OCI-LY3 (cell line): ENCODE measurements around the gene FNBP1L.

Source experiments
- H2AFZ ChIP-seq: fragments of 200-600, 300-600 bp; shearing (Covaris generic); 2 replicates; pipeline ENCODE4 v1.6.0; 2014; ENCODE audit warnings: antibody characterized with exemption, low read depth, low read length
- H3K27ac ChIP-seq: fragments of 200-600, 300-600 bp; sonication (generic); 2 replicates; pipeline ENCODE4 v1.5.1; 2014; ENCODE audit warnings: mild to moderate bottlenecking, low read length, moderate library complexity, mixed read lengths
- H3K27me3 ChIP-seq: fragments of 200-600, 300-600 bp; sonication (generic); 2 replicates; pipeline ENCODE4 v1.6.1; 2014; ENCODE audit warnings: low read depth, low read length, mixed read lengths
- H3K36me3 ChIP-seq: fragments of 200-600, 300-600 bp; sonication (generic); replicated peaks from 2 replicates; pipeline ENCODE3; 2014; ENCODE audit warnings: low read depth, low read length, mixed read lengths
- H3K4me1 ChIP-seq: fragments of 300-600, 200-600 bp; sonication (generic); 2 replicates; pipeline ENCODE4 v1.6.1; 2014; ENCODE audit warnings: low read length, mixed read lengths
- H3K4me2 ChIP-seq: fragments of 200-600, 300-600 bp; sonication (generic); 2 replicates; pipeline ENCODE4 v1.6.1; 2014; ENCODE audit warnings: low read length, mixed read lengths
- H3K4me3 ChIP-seq: fragments of 300-600, 200-600 bp; sonication (generic); 2 replicates; pipeline ENCODE4 v1.5.1; 2014; ENCODE audit warnings: antibody characterized with exemption, mild to moderate bottlenecking, low read length, moderate library complexity
- H3K79me2 ChIP-seq: fragments of 300-600, 200-600 bp; shearing (Covaris generic); 2 replicates; pipeline ENCODE4 v1.6.1; 2014; ENCODE audit warnings: mild to moderate bottlenecking, low read length, mixed read lengths
- H3K9ac ChIP-seq: fragments of 300-600, 200-600 bp; shearing (Covaris generic); 2 replicates; pipeline ENCODE4 v1.6.0; 2014; ENCODE audit warnings: mild to moderate bottlenecking, low read length, moderate library complexity
- H3K9me3 ChIP-seq: fragments of 200-600, 300-600 bp; shearing (Covaris generic); 2 replicates; pipeline ENCODE4 v1.6.1; 2014; ENCODE audit warnings: low read length, mixed read lengths; ENCODE audit not compliant: insufficient read depth
- H4K20me1 ChIP-seq: fragments of 200-600, 300-600 bp; sonication (generic); 2 replicates; pipeline ENCODE4 v1.6.1; 2016; ENCODE audit warnings: low read length, mixed read lengths; ENCODE audit not compliant: insufficient read depth
- CTCF ChIP-seq: fragments of 200-600, 300-600 bp; sonication (generic); IDR thresholded peaks from 2 replicates; pipeline ENCODE4 v1.5.1; 2014; ENCODE audit warnings: antibody characterized with exemption, low read length, low read depth
- EZH2phosphoT487 ChIP-seq: fragments of 200-600 bp; shearing (Covaris generic); IDR thresholded peaks from 2 replicates; pipeline ENCODE4 v1.6.1; 2018; ENCODE audit warnings: antibody characterized with exemption, mixed run types, low read depth

FNBP1L gene

DNA sequence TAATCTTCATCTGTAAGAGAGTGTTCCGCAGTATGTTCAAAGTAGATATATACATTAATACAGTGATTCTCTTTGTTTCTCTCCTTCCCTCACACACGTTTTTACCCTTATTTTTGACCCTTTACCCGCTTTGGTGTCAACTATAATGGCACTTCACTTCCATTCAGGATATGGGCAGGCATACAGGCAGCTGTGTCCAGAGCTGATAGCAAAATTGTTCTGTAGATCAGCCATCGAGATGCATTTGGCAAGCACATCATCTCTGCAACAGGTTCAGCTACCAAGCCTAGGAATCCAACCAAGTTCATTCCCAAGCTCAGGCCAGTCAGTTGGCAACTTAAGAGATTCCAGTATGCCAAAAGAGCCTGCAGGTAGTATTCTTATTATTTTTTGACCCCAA is 74.8 kb downstream of the FNBP1L start:
- no peaks in the 10 kb centered on the region for H3K36me3 ChIP-seq

DNA sequence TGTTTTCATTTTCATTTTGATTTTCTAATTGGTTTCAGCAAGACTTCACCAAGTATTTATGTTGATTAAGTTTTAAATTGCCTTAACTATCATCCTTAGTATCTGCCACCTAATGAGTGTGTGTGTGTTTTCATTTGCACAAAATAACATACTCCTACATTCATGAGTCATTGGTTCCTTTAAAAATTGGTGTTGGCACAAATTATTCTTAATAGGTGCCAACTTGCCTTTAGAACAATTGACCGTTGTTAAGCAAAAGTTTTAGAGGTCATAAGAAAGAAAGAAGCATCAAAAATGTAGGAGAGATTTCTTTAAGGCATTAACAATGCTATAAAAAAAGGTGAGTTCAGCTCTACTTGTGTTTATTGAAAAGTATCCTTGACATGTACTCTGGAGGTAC is 77.5 kb downstream of the FNBP1L start:
- no peaks in the 10 kb centered on the region for H3K36me3 ChIP-seq
- no peaks in the 10 kb centered on the region for H3K79me2 ChIP-seq
- no peak overlapping the region for H3K9ac ChIP-seq
- H3K9me3 ChIP-seq = no peaks in the 10 kb centered on the region
- H4K20me1 ChIP-seq = no peaks in the 10 kb centered on the region
- no peak overlapping the region for H2AFZ ChIP-seq
- no peak overlapping the region for H3K4me3 ChIP-seq
- no peak overlapping the region for H3K27ac ChIP-seq
- H3K4me1 ChIP-seq = peaks cover 9% of the 10 kb centered on the region
- TF ChIP-seq EZH2phosphoT487 (no peak), CTCF (no peak)
- no peaks in the 10 kb centered on the region for H3K27me3 ChIP-seq
- no peak overlapping the region for H3K4me2 ChIP-seq

More for the DNA sequence above, 74.8 kb downstream of the FNBP1L start:
- H2AFZ ChIP-seq = no peak overlapping the region
- H3K27ac ChIP-seq = no peak overlapping the region
- H3K4me1 ChIP-seq = no peaks in the 10 kb centered on the region
- TF ChIP-seq EZH2phosphoT487 (no peak), CTCF (no peak)
- no peaks in the 10 kb centered on the region for H3K9me3 ChIP-seq
- H3K27me3 ChIP-seq = no peaks in the 10 kb centered on the region
- H3K4me3 ChIP-seq = no peak overlapping the region
- no peak overlapping the region for H3K4me2 ChIP-seq
- H3K9ac ChIP-seq = no peak overlapping the region
- H3K79me2 ChIP-seq = no peaks in the 10 kb centered on the region
- H4K20me1 ChIP-seq = no peaks in the 10 kb centered on the region

DNA sequence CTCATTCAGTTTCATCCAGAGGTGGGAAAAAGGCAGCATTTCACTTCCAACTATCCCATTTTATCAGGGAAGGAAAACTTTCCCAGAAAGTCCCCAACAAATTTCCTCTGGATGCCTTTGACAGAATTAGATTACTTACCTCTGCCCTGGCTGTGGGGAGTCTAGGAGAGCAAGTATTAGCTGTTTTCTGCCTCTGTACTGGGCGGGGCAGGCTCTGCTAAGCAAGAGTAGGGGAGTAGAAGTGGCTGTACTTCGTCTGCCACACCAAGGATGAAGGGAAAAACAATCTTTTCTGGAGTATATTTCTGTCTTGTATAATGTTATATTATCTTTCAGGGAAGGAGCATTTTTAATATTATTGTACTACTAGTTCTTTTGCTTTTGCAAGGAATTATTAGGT is 78.5 kb downstream of the FNBP1L start:
- H3K9ac ChIP-seq = no peak overlapping the region
- no peak overlapping the region for H3K4me3 ChIP-seq
- no peak overlapping the region for H3K4me2 ChIP-seq
- H3K36me3 ChIP-seq = no peaks in the 10 kb centered on the region
- no peaks in the 10 kb centered on the region for H4K20me1 ChIP-seq
- no peaks in the 10 kb centered on the region for H3K9me3 ChIP-seq
- no peak overlapping the region for H3K27ac ChIP-seq
- TF ChIP-seq EZH2phosphoT487 (no peak), CTCF (no peak)
- no peak overlapping the region for H2AFZ ChIP-seq
- peaks cover 9% of the 10 kb centered on the region for H3K4me1 ChIP-seq
- H3K79me2 ChIP-seq = no peaks in the 10 kb centered on the region
- H3K27me3 ChIP-seq = no peaks in the 10 kb centered on the region

DNA sequence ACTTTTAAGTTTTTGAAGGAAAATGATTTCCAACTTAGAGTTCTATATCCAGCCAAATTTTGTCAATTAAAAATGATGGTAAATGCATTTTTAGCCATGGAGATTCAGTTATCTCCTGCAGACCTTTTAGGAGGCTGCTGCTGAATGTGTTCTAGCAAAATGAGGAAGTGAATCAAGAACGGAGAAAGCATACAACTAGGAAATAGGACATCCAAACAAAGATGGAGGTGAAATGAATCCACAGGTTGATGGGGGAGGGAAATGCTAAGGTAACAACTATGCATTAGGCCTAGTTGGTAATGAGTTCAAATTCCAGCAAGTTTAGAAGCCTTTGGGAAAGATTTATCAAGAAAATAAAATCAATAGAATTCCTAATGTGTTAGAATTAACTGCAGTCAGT is 80.5 kb downstream of the FNBP1L start:
- H3K9me3 ChIP-seq = no peaks in the 10 kb centered on the region
- H2AFZ ChIP-seq = no peak overlapping the region
- H3K27me3 ChIP-seq = no peaks in the 10 kb centered on the region
- H3K4me2 ChIP-seq = 0 out of 2 replicates have a peak overlapping the region, but pooled peaks have one; percentile 5
- H3K79me2 ChIP-seq = no peaks in the 10 kb centered on the region
- H3K27ac ChIP-seq = no peak overlapping the region
- H3K4me1 ChIP-seq = peaks cover 9% of the 10 kb centered on the region
- no peak overlapping the region for H3K9ac ChIP-seq
- TF ChIP-seq EZH2phosphoT487 (no peak), CTCF (no peak)
- H3K36me3 ChIP-seq = no peaks in the 10 kb centered on the region
- no peaks in the 10 kb centered on the region for H4K20me1 ChIP-seq
- no peak overlapping the region for H3K4me3 ChIP-seq
